ENCODE results near the gene LY6G5B.

The LY6G5B gene

DNA sequence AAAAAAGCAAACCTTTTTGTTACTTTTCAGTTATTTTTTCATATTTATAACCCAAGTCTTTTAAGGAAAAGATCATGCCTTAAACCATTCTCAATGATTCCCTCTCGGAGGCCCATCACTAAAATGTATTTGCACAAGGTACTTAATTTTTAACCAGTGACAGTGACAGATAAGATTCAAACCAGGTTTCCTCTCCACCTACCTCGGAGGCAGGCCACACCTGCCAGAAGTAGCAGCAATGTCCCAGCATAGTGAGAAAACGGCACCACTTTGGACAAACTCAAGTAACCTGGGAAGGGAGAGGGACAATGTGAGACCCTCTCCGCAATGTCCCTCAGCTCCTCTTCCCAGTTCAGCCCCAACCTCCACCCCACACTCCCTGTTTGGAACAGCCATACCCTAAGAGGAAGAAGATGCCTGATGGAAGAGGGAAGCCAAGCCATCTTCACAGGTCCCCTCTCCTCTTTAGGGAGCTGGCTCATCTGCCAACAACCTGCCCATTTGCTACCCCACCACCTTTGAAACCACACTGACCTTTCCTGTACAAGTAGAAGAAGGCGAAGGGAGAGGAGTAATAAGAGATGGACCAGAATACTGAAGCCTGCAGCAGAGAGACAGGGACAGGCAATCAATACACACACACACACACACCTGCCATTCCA, 31.1 kb downstream of the LY6G5B start:
- Histone ChIP-seq H3K27ac (ENCODE audit: low read length) (peak overlapping the region; percentile 53), H3K4me2 (ENCODE audit: insufficient read depth, low read length) (peak overlapping the region; percentile 73), H3K4me3 (ENCODE audit: low read depth in 1 of 2, low read length in 2 of 2) (peak overlapping the region in 1 of 2 experiments; percentile 33; a peak in 2 of 4 replicates), H3K9ac (ENCODE audit: low read depth, low read length) (peak overlapping the region; percentile 84; the same call in 1 of the 2 replicates), H3K4me1 (ENCODE audit: insufficient read depth, low read length) (peaks cover 34% of the 10 kb centered on the region), H3K79me2 (ENCODE audit: insufficient read depth, low read length) (peaks cover 44% of the 10 kb centered on the region), H3K36me3 (ENCODE audit: insufficient read depth, low read length) (peaks cover 44% of the 10 kb centered on the region), H3K9me3 (ENCODE audit: insufficient read depth, low read length, severe bottlenecking) (no peaks in the 10 kb centered on the region), H4K20me1 (ENCODE audit: insufficient read depth, low read length) (no peaks in the 10 kb centered on the region), H2AFZ (ENCODE audit: low read depth, low read length) (no peak overlapping the region), H3K27me3 (ENCODE audit: insufficient read depth, low read length, poor library complexity) (no peaks in the 10 kb centered on the region)
- ATAC-seq (ENCODE audit: insufficient read depth, low read depth), result no peak
- TF ChIP-seq, protein P1, sequence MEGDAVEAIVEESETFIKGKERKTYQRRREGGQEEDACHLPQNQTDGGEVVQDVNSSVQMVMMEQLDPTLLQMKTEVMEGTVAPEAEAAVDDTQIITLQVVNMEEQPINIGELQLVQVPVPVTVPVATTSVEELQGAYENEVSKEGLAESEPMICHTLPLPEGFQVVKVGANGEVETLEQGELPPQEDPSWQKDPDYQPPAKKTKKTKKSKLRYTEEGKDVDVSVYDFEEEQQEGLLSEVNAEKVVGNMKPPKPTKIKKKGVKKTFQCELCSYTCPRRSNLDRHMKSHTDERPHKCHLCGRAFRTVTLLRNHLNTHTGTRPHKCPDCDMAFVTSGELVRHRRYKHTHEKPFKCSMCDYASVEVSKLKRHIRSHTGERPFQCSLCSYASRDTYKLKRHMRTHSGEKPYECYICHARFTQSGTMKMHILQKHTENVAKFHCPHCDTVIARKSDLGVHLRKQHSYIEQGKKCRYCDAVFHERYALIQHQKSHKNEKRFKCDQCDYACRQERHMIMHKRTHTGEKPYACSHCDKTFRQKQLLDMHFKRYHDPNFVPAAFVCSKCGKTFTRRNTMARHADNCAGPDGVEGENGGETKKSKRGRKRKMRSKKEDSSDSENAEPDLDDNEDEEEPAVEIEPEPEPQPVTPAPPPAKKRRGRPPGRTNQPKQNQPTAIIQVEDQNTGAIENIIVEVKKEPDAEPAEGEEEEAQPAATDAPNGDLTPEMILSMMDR (IDR thresholded peaks at IDR 0.05; ENCODE audit: borderline replicate concordance, extremely low read depth, low read length, poor library complexity, severe bottlenecking), result no peak
- TF ChIP-seq EZH2 (IDR thresholded peaks at IDR 0.05; ENCODE audit: borderline replicate concordance, low read depth, low read length, severe bottlenecking), result no peak
- DNase-seq, result no peak

DNA sequence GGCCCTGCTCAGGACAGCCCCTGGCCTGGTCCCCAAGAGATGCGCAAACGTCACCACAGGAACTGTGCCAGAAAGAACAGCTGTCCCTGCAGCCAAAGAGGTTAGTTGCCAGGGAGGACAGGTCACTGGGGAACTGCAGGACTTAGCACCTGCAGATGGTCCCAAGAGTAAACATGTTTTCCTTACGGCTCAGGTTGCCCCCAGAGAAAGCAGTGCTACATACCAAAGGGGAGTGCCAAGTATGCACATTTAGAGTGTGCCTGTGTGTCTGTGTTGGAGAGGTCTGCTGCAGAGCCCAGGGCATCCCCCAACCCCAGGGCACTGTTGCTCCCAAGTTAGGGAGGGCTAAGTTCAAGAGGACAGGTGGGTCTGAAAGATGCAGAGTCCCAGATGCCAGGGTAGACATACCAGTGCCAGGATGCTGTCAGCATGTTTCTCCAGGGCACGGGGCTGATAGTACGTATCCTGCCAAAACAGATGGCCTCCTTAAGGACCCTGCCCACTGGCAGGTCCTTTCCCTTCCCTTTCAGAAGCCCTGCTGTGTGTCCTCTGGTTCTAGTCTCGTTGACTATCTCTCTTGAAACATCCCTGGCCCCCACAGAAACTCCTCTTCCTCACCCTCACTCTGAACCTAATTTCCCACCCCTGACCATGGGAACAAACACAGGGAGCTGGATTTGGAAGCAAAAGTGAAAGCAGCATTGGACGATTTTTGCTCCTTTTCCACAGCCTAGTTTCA, 32.1 kb downstream of the LY6G5B start:
- peaks cover 34% of the 10 kb centered on the region for H3K4me1 ChIP-seq (ENCODE audit: insufficient read depth, low read length)
- no peaks in the 10 kb centered on the region for H3K27me3 ChIP-seq (ENCODE audit: insufficient read depth, low read length, poor library complexity)
- H3K27ac ChIP-seq (ENCODE audit: low read length), result peak overlapping the region; percentile 93
- peak overlapping the region; percentile 84 for H3K9ac ChIP-seq (ENCODE audit: low read depth, low read length)
- H3K36me3 ChIP-seq (ENCODE audit: insufficient read depth, low read length), result peaks cover 39% of the 10 kb centered on the region
- H4K20me1 ChIP-seq (ENCODE audit: insufficient read depth, low read length), result no peaks in the 10 kb centered on the region
- no peak for DNase-seq
- peak overlapping the region; percentile 76; the same call in 1 of the 2 replicates for H2AFZ ChIP-seq (ENCODE audit: low read depth, low read length)
- TF ChIP-seq, protein P1 (IDR thresholded peaks at IDR 0.05; ENCODE audit: borderline replicate concordance, extremely low read depth, low read length, poor library complexity, severe bottlenecking), result no peak
- no peak for TF ChIP-seq EZH2 (IDR thresholded peaks at IDR 0.05; ENCODE audit: borderline replicate concordance, low read depth, low read length, severe bottlenecking)
- H3K9me3 ChIP-seq (ENCODE audit: insufficient read depth, low read length, severe bottlenecking), result no peaks in the 10 kb centered on the region
- peaks cover 44% of the 10 kb centered on the region for H3K79me2 ChIP-seq (ENCODE audit: insufficient read depth, low read length)
- peak overlapping the region; percentile 73 for H3K4me2 ChIP-seq (ENCODE audit: insufficient read depth, low read length)
- ATAC-seq (ENCODE audit: insufficient read depth, low read depth), result 0 out of 3 replicates have a peak, but pooled peaks have one; percentile 7
- peak overlapping the region; percentile 82 to 91 for H3K4me3 ChIP-seq (ENCODE audit: low read depth in 1 of 2, low read length in 2 of 2)

DNA sequence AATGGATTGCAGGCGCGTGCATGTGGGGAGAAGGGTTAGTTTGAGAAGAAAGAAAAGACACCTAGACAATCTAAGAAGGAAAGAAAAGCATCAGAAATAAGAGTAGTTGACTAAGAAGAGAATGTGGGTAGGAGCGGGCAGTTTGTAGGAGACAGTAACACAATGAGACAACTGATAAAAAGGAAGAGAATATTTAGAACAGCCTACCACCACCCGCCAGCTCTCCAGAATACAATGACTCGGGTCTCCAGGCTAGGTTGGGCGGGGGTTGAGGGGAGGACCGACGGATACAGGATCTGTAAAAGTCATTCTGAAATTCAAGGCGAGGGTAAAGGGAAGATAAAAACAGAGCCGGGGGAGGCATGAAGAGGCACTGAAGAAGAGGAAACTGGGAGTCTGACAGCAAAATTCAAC, 32.6 kb downstream of the LY6G5B start:
- H3K36me3 ChIP-seq (ENCODE audit: insufficient read depth, low read length), result peaks cover 33% of the 10 kb centered on the region
- peak overlapping the region; percentile 82 to 91 for H3K4me3 ChIP-seq (ENCODE audit: low read depth in 1 of 2, low read length in 2 of 2)
- H3K4me2 ChIP-seq (ENCODE audit: insufficient read depth, low read length), result peak overlapping the region; percentile 73
- peaks cover 34% of the 10 kb centered on the region for H3K4me1 ChIP-seq (ENCODE audit: insufficient read depth, low read length)
- peak overlapping the region; percentile 84 for H3K9ac ChIP-seq (ENCODE audit: low read depth, low read length)
- peak overlapping the region; percentile 76 for H2AFZ ChIP-seq (ENCODE audit: low read depth, low read length)
- ATAC-seq (ENCODE audit: insufficient read depth, low read depth), result peak; percentile 15
- no peak for DNase-seq
- no peaks in the 10 kb centered on the region for H3K27me3 ChIP-seq (ENCODE audit: insufficient read depth, low read length, poor library complexity)
- TF ChIP-seq, protein P1 (IDR thresholded peaks at IDR 0.05; ENCODE audit: borderline replicate concordance, extremely low read depth, low read length, poor library complexity, severe bottlenecking), result no peak
- TF ChIP-seq EZH2 (IDR thresholded peaks at IDR 0.05; ENCODE audit: borderline replicate concordance, low read depth, low read length, severe bottlenecking), result no peak
- no peaks in the 10 kb centered on the region for H4K20me1 ChIP-seq (ENCODE audit: insufficient read depth, low read length)
- H3K79me2 ChIP-seq (ENCODE audit: insufficient read depth, low read length), result peaks cover 44% of the 10 kb centered on the region
- peak overlapping the region; percentile 93 for H3K27ac ChIP-seq (ENCODE audit: low read length)
- H3K9me3 ChIP-seq (ENCODE audit: insufficient read depth, low read length, severe bottlenecking), result no peaks in the 10 kb centered on the region

Measured in DND-41 (cell line).